ENCODE results near the gene COL4A6. TPM values are rescaled to one million over a fixed set of nuclear protein-coding genes. Genes with fewer than 3 reads are reported as not detected.

The COL4A6 gene
- polyA plus RNA-seq, 1 experiment = 20.2 TPM

- TF ChIP-seq, protein P1, sequence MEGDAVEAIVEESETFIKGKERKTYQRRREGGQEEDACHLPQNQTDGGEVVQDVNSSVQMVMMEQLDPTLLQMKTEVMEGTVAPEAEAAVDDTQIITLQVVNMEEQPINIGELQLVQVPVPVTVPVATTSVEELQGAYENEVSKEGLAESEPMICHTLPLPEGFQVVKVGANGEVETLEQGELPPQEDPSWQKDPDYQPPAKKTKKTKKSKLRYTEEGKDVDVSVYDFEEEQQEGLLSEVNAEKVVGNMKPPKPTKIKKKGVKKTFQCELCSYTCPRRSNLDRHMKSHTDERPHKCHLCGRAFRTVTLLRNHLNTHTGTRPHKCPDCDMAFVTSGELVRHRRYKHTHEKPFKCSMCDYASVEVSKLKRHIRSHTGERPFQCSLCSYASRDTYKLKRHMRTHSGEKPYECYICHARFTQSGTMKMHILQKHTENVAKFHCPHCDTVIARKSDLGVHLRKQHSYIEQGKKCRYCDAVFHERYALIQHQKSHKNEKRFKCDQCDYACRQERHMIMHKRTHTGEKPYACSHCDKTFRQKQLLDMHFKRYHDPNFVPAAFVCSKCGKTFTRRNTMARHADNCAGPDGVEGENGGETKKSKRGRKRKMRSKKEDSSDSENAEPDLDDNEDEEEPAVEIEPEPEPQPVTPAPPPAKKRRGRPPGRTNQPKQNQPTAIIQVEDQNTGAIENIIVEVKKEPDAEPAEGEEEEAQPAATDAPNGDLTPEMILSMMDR (IDR thresholded peaks at IDR 0.05; ENCODE audit: low read depth, low read length) = no peak
- H3K9me3 ChIP-seq (ENCODE audit: control insufficient read depth, insufficient read depth, low read length) = no peaks in the 10 kb centered on the region
- H3K27me3 ChIP-seq (ENCODE audit: control insufficient read depth, insufficient read depth, low read length) = no peaks in the 10 kb centered on the region
- H3K4me3 ChIP-seq (ENCODE audit: low read depth, low read length) = no peak overlapping the region
- peak overlapping the region; percentile 21 for H3K27ac ChIP-seq (ENCODE audit: low read depth, low read length)
- ChIA-PET POLR2A (interaction anchor here (0.6 to 1.6 kb wide), 3 partner anchors 9 to 252 kb away, joined by 6 to 10 read pairs (median 7); no protein-coding TSS in a partner anchor), CTCF (interaction anchor here (0.6 kb wide), 1 partner anchor 42 kb away, joined by 5 read pairs; no protein-coding TSS in a partner anchor)
- DNase-seq (ENCODE audit: low read depth, low spot score) = no peak
Measured at GRCh38 chrX:108270739-108271396, 167.4 kb downstream of the COL4A6 start.

DNA sequence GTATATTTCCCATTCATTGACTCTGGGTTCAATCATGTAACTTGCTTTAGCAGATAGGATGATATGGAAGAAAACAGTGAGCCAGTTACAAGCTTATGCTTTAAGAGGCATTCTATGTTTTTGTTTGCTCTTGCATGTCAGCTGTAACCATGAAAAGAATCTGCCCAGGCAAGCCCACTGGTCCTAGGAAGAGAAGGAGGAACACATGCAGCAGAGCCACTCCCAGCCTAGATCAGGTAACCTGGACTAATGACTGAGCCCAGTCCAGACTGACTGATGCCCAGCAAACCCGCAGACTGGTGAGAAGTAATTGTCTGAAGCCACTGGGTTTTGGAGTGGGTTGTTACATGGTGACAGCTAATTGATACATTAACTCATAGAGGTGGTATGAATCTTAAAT, 167.9 kb downstream of the COL4A6 start:
- ChIA-PET CTCF (no interaction called here), POLR2A (interaction anchor here (0.6 to 1.6 kb wide), 2 partner anchors 8 to 252 kb away, joined by 6 to 10 read pairs; no protein-coding TSS in a partner anchor)
- H3K27ac ChIP-seq (ENCODE audit: low read depth, low read length) = peak overlapping the region; percentile 61
- TF ChIP-seq, protein P1 (IDR thresholded peaks at IDR 0.05; ENCODE audit: low read depth, low read length) = no peak
- no peaks in the 10 kb centered on the region for H3K27me3 ChIP-seq (ENCODE audit: control insufficient read depth, insufficient read depth, low read length)
- no peak overlapping the region for H3K4me3 ChIP-seq (ENCODE audit: low read depth, low read length)
- no peak for DNase-seq (ENCODE audit: low read depth, low spot score)
- H3K9me3 ChIP-seq (ENCODE audit: control insufficient read depth, insufficient read depth, low read length) = no peaks in the 10 kb centered on the region

DNA sequence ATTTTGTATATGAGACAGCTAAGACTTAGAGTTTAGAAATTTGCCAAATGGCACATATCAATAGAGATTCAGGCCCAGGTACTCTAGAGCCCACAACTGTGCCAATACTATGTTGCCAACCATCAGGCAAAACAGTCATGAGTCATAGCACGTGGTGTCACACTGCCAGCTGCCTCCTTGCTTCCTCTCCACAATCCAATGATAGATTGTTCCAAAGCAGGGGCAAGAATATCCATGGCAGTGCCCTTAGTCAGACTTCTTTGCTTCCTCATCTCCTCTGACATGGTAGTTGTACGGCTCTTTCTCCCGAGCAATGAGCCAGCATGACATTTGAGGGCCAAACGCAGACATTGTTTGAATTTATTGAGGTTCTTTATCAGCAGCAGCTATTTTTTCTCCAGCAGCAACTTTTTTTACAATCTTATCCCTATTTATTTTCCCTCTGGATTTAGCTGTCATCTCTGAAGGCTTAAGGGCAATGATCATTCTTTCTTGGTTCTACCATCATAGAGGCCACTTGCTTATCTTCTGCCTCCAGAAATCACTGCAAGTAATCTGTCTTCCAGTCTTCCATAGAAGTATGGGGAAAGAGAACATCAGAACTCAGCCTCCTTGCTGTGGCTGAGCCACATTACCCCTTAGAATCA, 169.7 kb downstream of the COL4A6 start:
- POLR2A ChIA-PET = no interaction called here
- Histone ChIP-seq H3K27ac (ENCODE audit: low read depth, low read length) (no peak overlapping the region), H3K9me3 (ENCODE audit: control insufficient read depth, insufficient read depth, low read length) (no peaks in the 10 kb centered on the region), H3K4me3 (ENCODE audit: low read depth, low read length) (no peak overlapping the region), H3K27me3 (ENCODE audit: control insufficient read depth, insufficient read depth, low read length) (no peaks in the 10 kb centered on the region)
- CTCF ChIA-PET = interaction anchor here (1.5 kb wide), 2 partner anchors 45 to 69 kb away, joined by 3 to 8 read pairs; no protein-coding TSS in a partner anchor
- DNase-seq (ENCODE audit: low read depth, low spot score) = no peak
- TF ChIP-seq, protein P1 (IDR thresholded peaks at IDR 0.05; ENCODE audit: low read depth, low read length) = no peak

DNA sequence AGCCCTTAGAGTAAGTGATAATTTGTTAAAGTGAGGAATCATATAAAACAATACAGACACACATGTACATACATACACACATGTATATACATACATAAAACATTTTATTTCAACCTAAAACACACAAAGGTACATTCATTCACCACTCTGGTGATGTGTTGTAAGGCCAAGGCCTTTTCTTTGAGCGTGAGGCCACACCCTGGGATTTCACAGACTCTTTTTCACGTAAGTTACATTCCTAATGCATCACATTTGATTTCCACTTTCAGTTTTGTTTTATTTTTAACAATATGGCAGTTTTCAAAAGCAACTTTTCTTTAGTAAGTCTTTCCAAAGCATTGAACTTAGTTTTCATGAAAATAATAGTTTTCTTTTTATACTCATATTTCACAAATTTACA, 170.7 kb downstream of the COL4A6 start:
- TF ChIP-seq, protein P1 (IDR thresholded peaks at IDR 0.05; ENCODE audit: low read depth, low read length) = no peak
- CTCF ChIA-PET = interaction anchor here (1.5 kb wide), 1 partner anchor 44 kb away, joined by 8 read pairs; no protein-coding TSS in a partner anchor
- POLR2A ChIA-PET = no interaction called here

GRCh38 chrX:108264376-108264775, 173.8 kb downstream of the COL4A6 start:
- TF ChIP-seq, protein P1 (IDR thresholded peaks at IDR 0.05; ENCODE audit: low read depth, low read length) = no peak
- no peak for DNase-seq (ENCODE audit: low read depth, low spot score)
- Histone ChIP-seq H3K27ac (ENCODE audit: low read depth, low read length) (no peak overlapping the region), H3K4me3 (ENCODE audit: low read depth, low read length) (no peak overlapping the region), H3K9me3 (ENCODE audit: control insufficient read depth, insufficient read depth, low read length) (no peaks in the 10 kb centered on the region), H3K27me3 (ENCODE audit: control insufficient read depth, insufficient read depth, low read length) (no peaks in the 10 kb centered on the region)
- ChIA-PET CTCF (no interaction called here), POLR2A (no interaction called here)

More for the DNA sequence above, 170.7 kb downstream of the COL4A6 start:
- H3K9me3 ChIP-seq (ENCODE audit: control insufficient read depth, insufficient read depth, low read length) = no peaks in the 10 kb centered on the region
- H3K4me3 ChIP-seq (ENCODE audit: low read depth, low read length) = no peak overlapping the region
- no peak overlapping the region for H3K27ac ChIP-seq (ENCODE audit: low read depth, low read length)
- no peaks in the 10 kb centered on the region for H3K27me3 ChIP-seq (ENCODE audit: control insufficient read depth, insufficient read depth, low read length)
- no peak for DNase-seq (ENCODE audit: low read depth, low spot score)
